ENCODE measurements around the gene SSX2.
"Not testable (repeated sequence)": the region's sequence is repeated elsewhere in the genome, so short reads cannot be mapped to it uniquely, and the experiment has no call there.

Gene SSX2, protein sequence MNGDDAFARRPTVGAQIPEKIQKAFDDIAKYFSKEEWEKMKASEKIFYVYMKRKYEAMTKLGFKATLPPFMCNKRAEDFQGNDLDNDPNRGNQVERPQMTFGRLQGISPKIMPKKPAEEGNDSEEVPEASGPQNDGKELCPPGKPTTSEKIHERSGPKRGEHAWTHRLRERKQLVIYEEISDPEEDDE

DNA sequence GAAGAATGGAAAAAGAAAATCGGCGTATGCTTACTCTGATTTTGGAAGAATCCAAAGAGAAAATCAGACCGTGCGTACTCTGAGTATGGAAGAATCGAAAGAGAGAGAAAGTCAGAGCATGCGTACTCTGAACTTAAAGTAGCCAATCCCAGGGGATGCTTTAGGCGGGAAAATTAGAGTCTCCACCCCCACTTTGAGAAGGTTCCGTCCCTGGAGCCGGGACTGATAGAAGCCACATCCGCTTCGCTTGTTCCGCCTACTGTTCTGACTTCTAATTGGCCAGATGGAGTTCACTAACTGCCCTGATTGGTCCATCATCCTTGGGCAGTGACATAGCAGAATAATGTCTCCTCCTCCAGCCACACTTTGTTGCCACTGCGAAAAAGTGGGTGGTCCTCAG is at the start of gene SSX2:
Gene SSX2, minus strand, starts transcription at position 101 of the 400 bp plus-strand sequence. CDS start 1,429 bp downstream, outside the sequence.
- DNase-seq (ENCODE audit: low read depth in 2 of 2, low spot score in 1 of 2) = not testable (repeated sequence)

DNA sequence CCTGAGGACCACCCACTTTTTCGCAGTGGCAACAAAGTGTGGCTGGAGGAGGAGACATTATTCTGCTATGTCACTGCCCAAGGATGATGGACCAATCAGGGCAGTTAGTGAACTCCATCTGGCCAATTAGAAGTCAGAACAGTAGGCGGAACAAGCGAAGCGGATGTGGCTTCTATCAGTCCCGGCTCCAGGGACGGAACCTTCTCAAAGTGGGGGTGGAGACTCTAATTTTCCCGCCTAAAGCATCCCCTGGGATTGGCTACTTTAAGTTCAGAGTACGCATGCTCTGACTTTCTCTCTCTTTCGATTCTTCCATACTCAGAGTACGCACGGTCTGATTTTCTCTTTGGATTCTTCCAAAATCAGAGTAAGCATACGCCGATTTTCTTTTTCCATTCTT is 44.0 kb upstream of the SSX2 start, which contains the start of gene SSX2B:
Gene SSX2B, plus strand, starts transcription at position 301 of the 400 bp plus-strand sequence. CDS start 1,429 bp downstream, outside the sequence.
- DNase-seq (ENCODE audit: low read depth in 2 of 2, low spot score in 1 of 2) = not testable (repeated sequence)

DNA sequence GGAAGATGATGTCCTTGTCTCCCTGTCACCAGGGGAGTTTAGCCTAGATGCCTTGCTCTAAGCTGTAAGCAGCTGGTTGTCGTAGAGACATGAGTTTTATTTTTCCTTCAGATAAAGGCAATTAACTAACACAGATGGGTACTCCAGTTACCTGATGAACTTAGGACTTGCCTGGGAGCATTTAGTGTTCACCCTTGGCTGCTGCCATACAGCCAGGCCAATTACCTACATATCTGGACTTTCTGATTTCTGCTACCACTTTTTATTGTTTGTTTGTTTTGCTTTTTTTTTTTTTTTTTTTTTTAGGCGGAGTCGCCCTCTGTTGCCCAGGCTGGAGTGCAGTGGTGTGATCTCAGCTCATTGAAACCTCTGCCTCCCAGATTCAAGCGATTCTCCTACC is 14.9 kb downstream of the SSX2 start:
- not testable (repeated sequence) for DNase-seq (ENCODE audit: low read depth in 2 of 2, low spot score in 1 of 2)

DNA sequence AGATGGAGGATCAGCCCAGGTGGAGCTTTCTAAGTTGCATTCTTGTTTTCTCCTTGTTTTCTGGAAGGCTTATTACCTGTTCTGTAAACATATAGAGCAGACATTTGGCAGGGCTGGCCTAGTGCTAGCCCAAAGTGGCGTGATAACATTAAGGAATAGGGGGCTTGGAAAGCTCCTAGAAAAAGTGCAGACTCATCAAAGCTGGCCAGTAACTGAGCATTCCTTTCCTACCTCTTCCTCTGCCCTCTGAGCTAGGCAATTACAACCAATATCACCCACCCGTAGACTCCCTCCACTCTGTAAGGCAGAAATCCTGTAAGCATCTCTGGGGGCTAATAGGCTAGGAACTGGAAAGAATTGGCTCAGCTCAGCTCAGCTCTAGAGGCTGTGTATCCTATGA is 44.8 kb downstream of the SSX2 start:
- not testable (repeated sequence) for DNase-seq (ENCODE audit: low read depth in 2 of 2, low spot score in 1 of 2)

DNA sequence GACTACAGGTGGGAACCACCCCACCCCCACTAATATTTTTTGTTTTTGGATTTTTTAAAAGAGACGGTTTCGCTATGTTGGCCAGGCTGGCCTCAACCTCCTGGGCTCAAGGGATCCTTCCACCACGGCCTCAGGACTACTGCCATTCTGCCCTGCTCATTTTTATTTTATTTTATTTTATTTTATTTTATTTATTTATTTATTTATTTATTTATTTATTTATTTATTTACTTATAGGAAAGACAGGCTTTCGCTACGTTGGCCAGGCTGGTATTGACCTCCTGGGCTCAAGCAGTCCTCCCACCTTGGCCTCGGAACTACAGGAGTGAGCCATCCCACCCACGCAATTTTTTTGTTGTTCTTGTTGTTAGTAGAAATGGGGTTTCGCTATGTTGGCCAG is 51.5 kb downstream of the SSX2 start:
- not testable (repeated sequence) for DNase-seq (ENCODE audit: low read depth in 2 of 2, low spot score in 1 of 2)

DNA sequence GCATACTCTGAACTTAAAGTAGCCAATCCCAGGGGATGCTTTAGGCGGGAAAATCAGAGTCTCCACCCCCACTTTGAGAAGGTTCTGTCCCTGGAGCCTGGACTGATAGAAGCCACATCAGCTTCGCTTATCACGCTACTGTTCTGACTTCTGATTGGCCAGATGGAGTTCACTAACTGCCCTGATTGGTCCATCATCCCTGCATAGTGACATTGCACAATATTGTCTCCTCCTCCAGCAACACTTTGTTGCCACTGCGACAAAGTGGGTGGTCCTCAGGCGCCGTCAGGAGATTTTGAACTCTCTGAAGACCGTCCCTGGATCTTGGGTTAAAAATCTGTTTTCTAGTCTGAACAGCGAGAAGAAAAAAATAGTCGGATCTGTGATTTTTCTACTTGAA is 52.2 kb downstream of the SSX2 start, which contains the start of gene SSX7:
Gene SSX7, minus strand, starts transcription at position 101 of the 400 bp plus-strand sequence. CDS start 1,428 bp downstream, outside the sequence.
- not testable (repeated sequence) for DNase-seq (ENCODE audit: low read depth in 2 of 2, low spot score in 1 of 2)

DNA sequence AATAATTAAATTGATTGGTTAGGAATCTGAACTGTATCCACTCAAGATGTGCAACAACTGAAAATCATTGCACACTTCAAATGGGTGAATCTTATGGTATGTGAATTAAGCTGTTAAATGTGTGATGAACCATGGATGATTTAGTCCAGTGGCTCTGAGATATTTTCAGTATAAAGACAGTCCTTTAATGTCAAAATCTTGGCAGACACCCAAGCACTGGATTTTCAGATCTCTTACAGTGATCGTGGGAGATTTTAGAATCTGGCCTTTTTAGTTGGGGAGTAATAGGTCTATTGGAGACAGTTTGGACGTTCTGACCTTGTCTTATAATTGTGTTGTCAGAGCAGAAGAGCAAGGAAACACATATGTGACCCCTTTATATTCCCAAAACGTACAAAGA is 56.3 kb downstream of the SSX2 start:
- not testable (repeated sequence) for DNase-seq (ENCODE audit: low read depth in 2 of 2, low spot score in 1 of 2)

DNA sequence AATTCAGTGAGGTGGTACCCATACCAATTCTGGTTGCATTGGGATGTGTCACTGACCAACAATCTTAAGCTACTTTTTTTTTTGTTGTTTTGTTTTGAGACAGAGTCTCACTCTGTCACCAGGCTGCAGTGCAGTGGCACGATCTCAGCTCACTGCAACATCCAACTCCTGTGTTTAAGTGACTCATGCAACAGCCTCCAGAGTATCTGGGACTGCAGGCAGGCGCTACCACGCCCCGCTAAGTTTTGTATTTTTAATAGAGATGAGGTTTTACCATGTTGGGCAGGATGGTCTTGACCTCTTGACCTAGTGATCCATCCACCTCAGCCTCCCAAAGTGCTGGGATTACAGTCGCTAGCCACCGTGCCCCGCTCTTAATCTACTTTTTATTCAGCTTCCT is 58.0 kb downstream of the SSX2 start:
- DNase-seq (ENCODE audit: low read depth in 2 of 2, low spot score in 1 of 2) = not testable (repeated sequence)
